Measurements from ENCODE around the gene NRN1.

DNA sequence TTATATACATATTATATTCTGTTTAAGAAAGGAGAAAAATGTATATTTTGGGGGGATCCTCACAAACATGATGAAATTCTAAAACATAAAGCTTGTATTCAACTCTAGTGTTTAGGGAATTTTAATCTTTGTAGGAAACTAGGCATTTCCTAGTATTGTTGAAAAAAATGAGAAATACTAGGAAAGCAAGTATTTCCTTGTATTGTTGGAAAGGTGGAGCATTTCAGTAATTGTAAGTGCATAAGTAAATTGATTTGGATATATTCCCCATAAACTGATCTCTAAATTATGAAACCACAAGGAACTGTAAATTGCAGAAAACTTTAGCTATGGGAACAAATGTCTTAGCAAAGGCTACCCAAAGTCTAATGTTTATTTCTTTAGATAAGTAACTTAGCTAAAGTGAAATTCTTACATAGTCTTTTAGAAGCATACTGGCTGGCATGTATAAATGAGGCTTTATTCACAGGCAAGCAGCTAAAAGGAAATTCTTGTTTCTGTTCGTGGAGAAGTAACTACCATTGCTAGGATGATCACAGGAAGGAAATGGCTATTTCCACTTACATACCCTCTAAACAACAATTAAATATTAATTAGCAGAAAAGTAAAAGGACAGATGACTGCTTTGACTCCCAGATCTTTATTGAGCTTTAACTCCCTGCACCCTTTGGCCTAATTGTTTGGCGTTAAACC is 19.9 kb upstream of the NRN1 start:
- TF ChIP-seq, protein P1, sequence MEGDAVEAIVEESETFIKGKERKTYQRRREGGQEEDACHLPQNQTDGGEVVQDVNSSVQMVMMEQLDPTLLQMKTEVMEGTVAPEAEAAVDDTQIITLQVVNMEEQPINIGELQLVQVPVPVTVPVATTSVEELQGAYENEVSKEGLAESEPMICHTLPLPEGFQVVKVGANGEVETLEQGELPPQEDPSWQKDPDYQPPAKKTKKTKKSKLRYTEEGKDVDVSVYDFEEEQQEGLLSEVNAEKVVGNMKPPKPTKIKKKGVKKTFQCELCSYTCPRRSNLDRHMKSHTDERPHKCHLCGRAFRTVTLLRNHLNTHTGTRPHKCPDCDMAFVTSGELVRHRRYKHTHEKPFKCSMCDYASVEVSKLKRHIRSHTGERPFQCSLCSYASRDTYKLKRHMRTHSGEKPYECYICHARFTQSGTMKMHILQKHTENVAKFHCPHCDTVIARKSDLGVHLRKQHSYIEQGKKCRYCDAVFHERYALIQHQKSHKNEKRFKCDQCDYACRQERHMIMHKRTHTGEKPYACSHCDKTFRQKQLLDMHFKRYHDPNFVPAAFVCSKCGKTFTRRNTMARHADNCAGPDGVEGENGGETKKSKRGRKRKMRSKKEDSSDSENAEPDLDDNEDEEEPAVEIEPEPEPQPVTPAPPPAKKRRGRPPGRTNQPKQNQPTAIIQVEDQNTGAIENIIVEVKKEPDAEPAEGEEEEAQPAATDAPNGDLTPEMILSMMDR (IDR thresholded peaks at IDR 0.05) = no peak
- TF ChIP-seq POLR2AphosphoS5 (IDR thresholded peaks at IDR 0.05) = no peak
